ENCODE results near the gene WNK1. TPM values are rescaled to one million over a fixed set of nuclear protein-coding genes. Genes with fewer than 3 reads are reported as not detected.

Gene WNK1
- total RNA-seq, 2 experiments from 2014 or later, result 142 to 143 TPM

DNA sequence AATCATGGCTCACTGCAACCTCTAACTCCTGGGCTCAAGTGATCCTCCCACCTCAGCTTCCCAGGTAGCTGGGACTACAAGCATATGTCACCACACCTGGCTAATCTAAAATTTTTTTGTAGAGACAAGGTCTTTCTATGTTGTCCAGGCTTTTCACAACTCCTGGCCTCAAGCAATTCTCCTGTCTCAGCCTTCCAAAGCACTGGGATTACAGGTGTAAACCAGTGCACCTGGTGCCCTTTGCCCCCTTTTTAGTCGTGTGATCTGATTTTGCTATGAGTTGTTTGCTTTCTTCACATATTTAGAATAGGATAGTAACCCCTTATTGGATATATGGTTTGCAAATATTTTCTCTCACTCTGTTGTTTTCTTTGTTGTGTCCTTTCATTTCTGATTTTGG lies 198.8 kb downstream of the WNK1 start:
- Mint-ChIP-seq H3K36me3 (ENCODE audit: low read depth) (peaks cover 15% of the 10 kb centered on the region), H3K4me3 (no peak overlapping the region)

DNA sequence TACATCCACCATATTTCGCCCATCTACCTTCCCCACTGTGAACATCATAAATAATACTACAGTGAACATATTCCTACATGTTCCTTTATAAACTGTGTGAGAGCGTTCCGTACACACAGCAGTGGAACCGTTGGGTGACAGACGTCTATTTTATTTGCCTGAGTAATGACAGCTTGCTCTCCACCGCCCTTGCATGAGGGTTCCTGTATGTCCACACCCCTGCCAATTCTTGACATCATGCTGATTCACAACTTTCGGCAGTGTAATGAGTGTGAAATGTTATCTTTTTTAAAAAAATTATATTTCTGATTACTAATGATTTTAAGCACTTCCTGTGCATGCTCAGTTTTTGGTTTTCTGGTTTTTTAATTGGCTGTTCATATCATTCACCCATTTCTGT lies 201.4 kb downstream of the WNK1 start:
- DNase-seq, result no peak
- Mint-ChIP-seq H3K27me3 (no peaks in the 10 kb centered on the region), H3K36me3 (ENCODE audit: low read depth) (peaks cover 5% of the 10 kb centered on the region), H3K27ac (no peak overlapping the region), H3K4me1 (ENCODE audit: low read depth) (peaks cover 3% of the 10 kb centered on the region), H3K4me3 (no peak overlapping the region), H3K9me3 (no peaks in the 10 kb centered on the region)
- POLR2A ChIA-PET, result interaction anchor here (0.8 kb wide), 1 partner anchor 69 kb away, joined by 3 read pairs; no protein-coding TSS in a partner anchor
- intact Hi-C loops (cut with micrococcal nuclease), result no loop called here
- ATAC-seq, result no peak
- TF ChIP-seq, protein P1, sequence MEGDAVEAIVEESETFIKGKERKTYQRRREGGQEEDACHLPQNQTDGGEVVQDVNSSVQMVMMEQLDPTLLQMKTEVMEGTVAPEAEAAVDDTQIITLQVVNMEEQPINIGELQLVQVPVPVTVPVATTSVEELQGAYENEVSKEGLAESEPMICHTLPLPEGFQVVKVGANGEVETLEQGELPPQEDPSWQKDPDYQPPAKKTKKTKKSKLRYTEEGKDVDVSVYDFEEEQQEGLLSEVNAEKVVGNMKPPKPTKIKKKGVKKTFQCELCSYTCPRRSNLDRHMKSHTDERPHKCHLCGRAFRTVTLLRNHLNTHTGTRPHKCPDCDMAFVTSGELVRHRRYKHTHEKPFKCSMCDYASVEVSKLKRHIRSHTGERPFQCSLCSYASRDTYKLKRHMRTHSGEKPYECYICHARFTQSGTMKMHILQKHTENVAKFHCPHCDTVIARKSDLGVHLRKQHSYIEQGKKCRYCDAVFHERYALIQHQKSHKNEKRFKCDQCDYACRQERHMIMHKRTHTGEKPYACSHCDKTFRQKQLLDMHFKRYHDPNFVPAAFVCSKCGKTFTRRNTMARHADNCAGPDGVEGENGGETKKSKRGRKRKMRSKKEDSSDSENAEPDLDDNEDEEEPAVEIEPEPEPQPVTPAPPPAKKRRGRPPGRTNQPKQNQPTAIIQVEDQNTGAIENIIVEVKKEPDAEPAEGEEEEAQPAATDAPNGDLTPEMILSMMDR (IDR thresholded peaks at IDR 0.05), result no peak
- CTCF ChIA-PET, result interaction anchor here (2.1 kb wide), 1 partner anchor 139 kb away, joined by 5 read pairs; no protein-coding TSS in a partner anchor

More for the DNA sequence above, 198.8 kb downstream of the WNK1 start:
- ChIA-PET POLR2A (no interaction called here), CTCF (interaction anchor here (0.8 to 1.8 kb wide), 6 partner anchors 39 to 382 kb away, joined by 3 to 5 read pairs (median 3); no protein-coding TSS in a partner anchor)
- Mint-ChIP-seq H3K4me1 (ENCODE audit: low read depth) (peaks cover 16% of the 10 kb centered on the region), H3K9me3 (peaks cover 1% of the 10 kb centered on the region), H3K27me3 (no peaks in the 10 kb centered on the region), H3K27ac (no peak overlapping the region)
- ATAC-seq (no peak), DNase-seq (no peak)
- TF ChIP-seq, protein P1 (IDR thresholded peaks at IDR 0.05), result no peak
- intact Hi-C loops (cut with micrococcal nuclease), result no loop called here

DNA sequence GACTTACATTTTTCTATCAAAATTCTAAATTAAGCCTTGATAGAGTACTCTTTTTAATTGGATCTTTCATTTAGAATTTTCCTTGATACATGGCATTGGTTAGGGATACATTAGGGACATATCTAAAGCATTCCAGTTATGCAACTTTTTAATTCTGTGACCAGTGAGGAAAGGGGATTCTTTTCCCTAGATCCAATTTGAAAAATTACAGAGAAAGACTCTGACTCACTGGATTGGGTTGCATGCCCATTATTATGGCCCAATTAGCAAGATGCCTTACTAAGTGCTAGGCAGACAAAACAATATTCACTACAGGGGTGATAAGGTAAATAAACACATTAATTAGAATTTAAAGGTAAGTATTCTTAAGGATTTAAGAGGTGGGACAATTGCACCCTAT lies 202.4 kb downstream of the WNK1 start:
- H3K27ac Mint-ChIP-seq, result no peak overlapping the region
- no peaks in the 10 kb centered on the region for H3K36me3 Mint-ChIP-seq (ENCODE audit: low read depth)
- H3K4me3 Mint-ChIP-seq, result no peak overlapping the region
- ChIA-PET CTCF (interaction anchor here (2.1 kb wide), 1 partner anchor 138 kb away, joined by 5 read pairs; no protein-coding TSS in a partner anchor), POLR2A (interaction anchor here (0.8 kb wide), 1 partner anchor 68 kb away, joined by 3 read pairs; no protein-coding TSS in a partner anchor)
- intact Hi-C loops (cut with micrococcal nuclease), result no loop called here
- ATAC-seq (no peak), DNase-seq (no peak)
- H3K27me3 Mint-ChIP-seq, result no peaks in the 10 kb centered on the region
- TF ChIP-seq, protein P1 (IDR thresholded peaks at IDR 0.05), result no peak
- no peaks in the 10 kb centered on the region for H3K9me3 Mint-ChIP-seq
- peaks cover 3% of the 10 kb centered on the region for H3K4me1 Mint-ChIP-seq (ENCODE audit: low read depth)

DNA sequence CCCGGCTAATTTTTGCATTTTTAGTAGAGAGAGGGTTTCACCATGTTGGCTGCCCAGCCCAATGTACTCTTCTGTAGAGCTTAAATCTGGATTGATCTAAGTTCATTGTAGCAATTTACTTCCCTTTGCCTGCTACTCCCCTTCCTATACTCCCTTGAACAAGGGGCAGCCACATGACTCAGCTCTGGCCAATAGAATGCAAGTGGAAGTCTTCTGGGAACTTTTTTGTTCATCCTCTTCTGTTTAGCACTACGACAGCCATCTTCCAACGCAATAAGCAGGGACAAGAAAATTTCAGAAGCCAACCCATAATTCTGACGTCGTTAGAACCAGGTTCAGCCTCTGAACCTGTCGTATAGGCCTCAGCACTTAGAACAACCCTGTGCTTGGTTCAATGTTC lies 203.6 kb downstream of the WNK1 start:
- ATAC-seq (no peak), DNase-seq (no peak)
- POLR2A ChIA-PET, result no interaction called here
- Mint-ChIP-seq H3K4me3 (no peak overlapping the region), H3K27me3 (no peaks in the 10 kb centered on the region), H3K36me3 (ENCODE audit: low read depth) (no peaks in the 10 kb centered on the region), H3K9me3 (no peaks in the 10 kb centered on the region), H3K4me1 (ENCODE audit: low read depth) (peaks cover 3% of the 10 kb centered on the region), H3K27ac (no peak overlapping the region)
- intact Hi-C loops (cut with micrococcal nuclease), result no loop called here
- TF ChIP-seq, protein P1 (IDR thresholded peaks at IDR 0.05), result no peak
- CTCF ChIA-PET, result no interaction called here

DNA sequence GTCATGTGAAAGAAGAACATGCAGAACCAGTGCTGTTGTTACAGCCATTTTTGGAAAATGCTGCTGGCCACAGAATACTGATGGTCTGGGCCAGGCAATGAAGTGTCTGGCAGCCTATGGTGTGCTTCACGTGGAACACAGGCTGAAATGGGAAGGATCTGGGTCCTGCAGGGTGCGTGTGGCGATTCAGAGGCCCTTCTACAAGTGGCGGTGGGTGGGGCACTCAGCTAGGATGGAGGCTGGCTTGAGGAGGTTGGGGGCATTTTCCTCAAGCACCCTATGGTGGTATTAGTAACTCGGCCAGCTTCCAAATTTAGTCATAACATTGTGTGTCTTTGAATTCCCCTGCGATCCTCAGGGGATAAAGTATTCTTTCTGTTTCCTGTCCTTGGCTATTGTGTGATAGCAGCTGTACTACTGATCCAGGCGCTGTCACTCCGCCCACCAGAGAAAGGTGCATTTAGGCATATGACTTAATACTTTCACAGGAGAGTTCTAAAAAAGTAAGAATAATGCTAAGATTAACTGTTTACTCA lies 206.3 kb downstream of the WNK1 start:
- no peak for DNase-seq
- intact Hi-C loops (cut with micrococcal nuclease), result no loop called here
- H3K4me3 Mint-ChIP-seq, result no peak overlapping the region
- no peaks in the 10 kb centered on the region for H3K9me3 Mint-ChIP-seq
- TF ChIP-seq, protein P1 (IDR thresholded peaks at IDR 0.05), result no peak
- ChIA-PET POLR2A (interaction anchor here (1.0 kb wide), 1 partner anchor 18 kb away, joined by 3 read pairs; no protein-coding TSS in a partner anchor), CTCF (interaction anchor here (1.1 to 2.5 kb wide), 2 partner anchors 9 to 624 kb away, joined by 3 to 7 read pairs; partner anchors contain the start of gene RAD52)
- H3K36me3 Mint-ChIP-seq (ENCODE audit: low read depth), result no peaks in the 10 kb centered on the region
- H3K27me3 Mint-ChIP-seq, result no peaks in the 10 kb centered on the region
- H3K27ac Mint-ChIP-seq, result no peak overlapping the region
- peaks cover 3% of the 10 kb centered on the region for H3K4me1 Mint-ChIP-seq (ENCODE audit: low read depth)
- ATAC-seq, result no peak
